ENCODE data around the gene PDE4C.

PDE4C gene

DNA sequence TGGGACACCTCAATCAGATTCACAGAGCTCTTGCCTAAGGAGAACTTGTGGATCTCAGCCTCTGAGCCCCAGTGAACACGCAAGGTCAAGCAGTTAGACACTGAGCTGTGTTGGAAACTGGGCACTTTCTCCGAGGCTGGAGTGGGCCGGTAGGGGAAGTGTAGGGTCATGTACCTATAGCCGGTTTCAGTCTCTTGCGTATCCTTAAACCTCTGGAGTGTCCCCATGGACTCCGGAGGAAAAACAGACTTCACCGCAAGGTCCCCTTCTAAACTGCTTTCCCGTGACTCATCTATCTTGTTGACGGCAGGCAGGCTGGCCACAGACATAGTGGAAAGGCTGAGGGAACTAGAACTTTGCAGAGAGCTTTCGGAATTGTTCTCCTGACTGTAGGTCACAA lies 36.7 kb upstream of the PDE4C start:
- no peak overlapping the region for H3K4me3 ChIP-seq (ENCODE audit: low read depth, low read length)
- DNase-seq (ENCODE audit: low read depth), result no peak
- TF ChIP-seq, protein P1, sequence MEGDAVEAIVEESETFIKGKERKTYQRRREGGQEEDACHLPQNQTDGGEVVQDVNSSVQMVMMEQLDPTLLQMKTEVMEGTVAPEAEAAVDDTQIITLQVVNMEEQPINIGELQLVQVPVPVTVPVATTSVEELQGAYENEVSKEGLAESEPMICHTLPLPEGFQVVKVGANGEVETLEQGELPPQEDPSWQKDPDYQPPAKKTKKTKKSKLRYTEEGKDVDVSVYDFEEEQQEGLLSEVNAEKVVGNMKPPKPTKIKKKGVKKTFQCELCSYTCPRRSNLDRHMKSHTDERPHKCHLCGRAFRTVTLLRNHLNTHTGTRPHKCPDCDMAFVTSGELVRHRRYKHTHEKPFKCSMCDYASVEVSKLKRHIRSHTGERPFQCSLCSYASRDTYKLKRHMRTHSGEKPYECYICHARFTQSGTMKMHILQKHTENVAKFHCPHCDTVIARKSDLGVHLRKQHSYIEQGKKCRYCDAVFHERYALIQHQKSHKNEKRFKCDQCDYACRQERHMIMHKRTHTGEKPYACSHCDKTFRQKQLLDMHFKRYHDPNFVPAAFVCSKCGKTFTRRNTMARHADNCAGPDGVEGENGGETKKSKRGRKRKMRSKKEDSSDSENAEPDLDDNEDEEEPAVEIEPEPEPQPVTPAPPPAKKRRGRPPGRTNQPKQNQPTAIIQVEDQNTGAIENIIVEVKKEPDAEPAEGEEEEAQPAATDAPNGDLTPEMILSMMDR (IDR thresholded peaks at IDR 0.05; ENCODE audit: low read depth, low read length, missing control alignments), result no peak

DNA sequence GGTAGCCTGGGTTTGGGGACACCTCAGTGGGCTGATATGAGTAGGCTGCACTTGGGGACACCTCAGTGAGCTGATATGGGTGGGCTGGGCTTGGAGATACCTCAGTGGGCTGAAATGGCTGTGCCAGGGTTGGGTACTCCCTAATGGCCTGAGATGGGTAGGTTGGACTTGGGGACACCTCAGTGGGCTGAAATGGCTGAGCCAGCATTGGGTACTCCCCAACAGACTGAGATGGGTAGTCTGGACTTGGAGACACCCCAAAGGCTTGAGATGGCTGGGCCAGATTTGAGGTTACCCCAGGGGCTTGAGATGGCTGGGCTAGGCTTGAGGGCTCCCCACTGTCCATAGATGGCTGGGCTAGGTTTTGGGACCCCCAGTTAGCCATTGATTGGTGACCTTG lies 35.9 kb upstream of the PDE4C start:
- no peak for DNase-seq (ENCODE audit: low read depth)
- TF ChIP-seq, protein P1 (IDR thresholded peaks at IDR 0.05; ENCODE audit: low read depth, low read length, missing control alignments), result no peak
- no peak overlapping the region for H3K4me3 ChIP-seq (ENCODE audit: low read depth, low read length)

DNA sequence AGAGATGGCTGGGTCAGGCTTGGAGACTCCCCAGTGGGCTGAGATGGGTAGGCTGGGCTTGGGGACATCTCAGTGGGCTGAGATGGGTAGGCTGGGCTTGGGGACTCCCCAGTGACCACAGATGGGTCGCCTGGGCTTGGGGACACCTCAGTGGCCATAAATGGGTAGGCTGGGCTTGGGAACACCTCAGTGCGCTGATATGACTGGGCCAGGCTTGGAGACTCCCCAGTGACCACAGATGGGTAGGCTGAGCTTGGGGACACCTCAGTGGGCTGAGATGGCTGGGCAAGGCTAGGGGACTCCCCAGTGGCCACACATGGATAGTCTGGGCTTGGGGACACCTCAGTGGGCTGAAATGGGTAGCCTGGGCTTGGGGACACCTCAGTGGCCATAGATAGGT lies 35.2 kb upstream of the PDE4C start:
- TF ChIP-seq, protein P1 (IDR thresholded peaks at IDR 0.05; ENCODE audit: low read depth, low read length, missing control alignments), result no peak
- no peak overlapping the region for H3K4me3 ChIP-seq (ENCODE audit: low read depth, low read length)
- DNase-seq (ENCODE audit: low read depth), result no peak

DNA sequence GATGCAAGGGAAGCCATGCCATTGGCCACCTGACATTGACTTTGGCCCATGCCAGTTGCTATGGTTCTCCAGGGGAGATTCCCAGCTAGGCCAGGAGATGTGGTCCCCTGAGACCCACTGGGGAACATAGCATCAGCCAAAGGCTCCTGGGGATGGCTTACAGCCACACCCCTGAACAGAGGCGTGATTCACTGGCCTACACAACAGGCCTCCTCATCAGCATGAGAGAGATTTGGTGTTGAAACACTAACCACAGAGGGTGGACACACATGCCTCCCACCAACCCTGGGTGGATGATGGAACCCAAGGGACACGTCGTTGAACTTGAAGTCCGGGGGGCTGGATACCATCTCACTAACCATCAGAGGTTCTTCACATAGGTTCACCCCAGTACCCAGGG lies 33.7 kb upstream of the PDE4C start:
- H3K4me3 ChIP-seq (ENCODE audit: low read depth, low read length), result no peak overlapping the region
- TF ChIP-seq, protein P1 (IDR thresholded peaks at IDR 0.05; ENCODE audit: low read depth, low read length, missing control alignments), result no peak
- DNase-seq (ENCODE audit: low read depth), result no peak

DNA sequence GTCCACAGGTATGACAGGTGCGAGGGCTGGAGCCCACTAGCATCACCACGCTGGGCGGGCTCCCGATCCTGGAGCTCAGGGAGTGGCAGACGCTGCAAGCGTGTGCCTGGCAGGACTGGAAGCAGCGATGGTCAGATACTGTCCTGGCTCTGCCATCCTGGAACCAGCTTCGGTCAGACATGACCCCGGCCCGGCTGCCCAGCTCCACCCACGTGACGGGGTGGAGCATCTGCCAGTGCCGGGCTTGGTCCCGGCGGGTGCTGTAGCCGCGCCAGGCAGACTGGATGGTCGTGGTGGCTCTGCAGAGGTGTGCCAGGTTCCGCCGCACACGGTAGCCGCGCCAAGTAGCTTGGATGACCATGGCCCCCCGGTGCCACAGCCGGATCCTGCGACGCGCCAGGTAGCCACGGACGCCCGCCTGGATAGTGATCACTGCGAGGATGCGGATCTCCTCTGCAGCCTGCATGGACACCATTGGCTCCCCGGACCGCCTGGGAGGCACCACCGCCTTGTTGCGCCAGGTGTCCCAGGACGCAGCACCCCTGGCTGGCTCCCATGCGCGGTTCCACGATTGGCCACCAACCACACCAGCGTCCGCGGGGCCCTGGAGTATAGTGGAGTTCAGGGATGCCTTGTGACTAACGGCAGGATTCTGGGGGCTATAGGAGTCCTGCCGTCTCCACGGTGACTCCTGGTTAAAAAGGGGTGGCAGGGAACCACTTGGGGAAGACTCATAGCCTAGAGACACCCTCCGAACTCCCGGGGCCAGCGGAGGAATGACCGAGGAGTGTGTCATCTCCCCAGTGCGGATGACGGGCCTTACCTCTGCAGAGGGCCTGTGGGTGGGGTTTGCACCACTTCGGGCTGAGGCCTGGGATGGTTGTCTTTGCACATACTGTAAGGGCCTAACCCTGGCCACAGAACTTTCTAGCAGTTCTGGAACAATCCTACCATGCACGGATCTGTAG lies 31.5 kb upstream of the PDE4C start:
- DNase-seq (ENCODE audit: low read depth), result no peak
- TF ChIP-seq, protein P1 (IDR thresholded peaks at IDR 0.05; ENCODE audit: low read depth, low read length, missing control alignments), result no peak
- no peak overlapping the region for H3K4me3 ChIP-seq (ENCODE audit: low read depth, low read length)

DNA sequence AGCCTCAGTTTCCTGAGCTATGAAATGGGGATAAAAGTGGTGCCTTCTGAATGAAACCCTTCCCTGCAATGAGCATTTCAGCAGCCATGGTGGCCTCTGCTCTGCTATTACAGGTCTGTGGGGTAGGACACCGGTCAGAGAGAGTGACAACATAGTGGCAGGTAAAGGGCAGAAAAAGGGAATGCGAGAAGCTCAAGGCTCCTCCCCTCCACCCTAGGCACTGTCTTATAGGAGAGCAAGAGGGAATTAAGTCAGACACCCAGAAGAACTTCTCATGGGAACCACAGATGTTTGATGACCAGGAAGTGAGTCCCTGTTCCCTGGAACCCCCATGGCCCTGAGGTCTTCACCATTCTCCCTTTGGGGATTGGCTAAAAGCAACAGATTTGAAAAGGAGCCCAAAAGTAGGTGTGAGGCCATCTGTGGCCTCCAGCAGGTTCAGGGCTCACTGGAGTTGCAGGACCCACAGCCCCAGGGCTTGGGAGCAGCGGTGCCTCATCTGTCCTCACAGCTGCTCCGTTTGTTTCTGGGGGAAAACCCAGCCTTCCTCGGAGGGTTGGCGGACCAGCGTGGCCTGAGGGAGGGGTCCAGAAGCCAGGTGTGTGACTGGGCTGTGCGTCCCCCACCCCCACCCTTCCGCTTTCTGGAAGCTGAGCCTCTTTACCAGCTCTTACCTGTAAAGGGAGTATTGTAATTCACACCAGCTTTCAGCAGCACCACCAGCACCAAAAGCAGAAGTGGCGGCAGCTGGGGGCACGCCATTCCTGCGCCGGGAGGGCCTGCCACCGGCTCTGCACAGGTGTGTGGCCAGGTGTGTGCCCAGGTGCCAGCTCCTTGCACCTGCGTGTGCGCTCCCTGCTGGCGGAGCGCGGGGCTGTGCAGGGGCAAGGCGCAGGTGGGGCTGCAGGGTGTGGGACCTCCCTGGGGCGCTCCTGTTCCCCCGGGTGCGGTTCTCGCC lies 28.6 kb upstream of the PDE4C start:
- TF ChIP-seq, protein P1 (IDR thresholded peaks at IDR 0.05; ENCODE audit: low read depth, low read length, missing control alignments), result peak; percentile 23
- DNase-seq (ENCODE audit: low read depth), result no peak
- no peak overlapping the region for H3K4me3 ChIP-seq (ENCODE audit: low read depth, low read length)
